OCI-LY1 (cell line): ENCODE data around the gene INPP5J.

Experiments used
- EZH2 ChIP-seq: fragments of 200-600 bp; sonication (generic), shearing (Covaris generic); IDR thresholded peaks from 2 replicates; pipeline ENCODE4 v1.8.0; 2017; ENCODE audit warnings: borderline replicate concordance, mixed run types, mild to moderate bottlenecking, antibody characterized with exemption, low read length, moderate library complexity, mixed read lengths
- TF ChIP-seq, protein P1 (sequence below): fragments of 200-600 bp; sonication (generic), shearing (Covaris generic); IDR thresholded peaks from 2 replicates; pipeline ENCODE4 v1.5.1; 2017; ENCODE audit warnings: mild to moderate bottlenecking, antibody characterized with exemption, low read length, moderate library complexity, mixed read lengths

DNA sequence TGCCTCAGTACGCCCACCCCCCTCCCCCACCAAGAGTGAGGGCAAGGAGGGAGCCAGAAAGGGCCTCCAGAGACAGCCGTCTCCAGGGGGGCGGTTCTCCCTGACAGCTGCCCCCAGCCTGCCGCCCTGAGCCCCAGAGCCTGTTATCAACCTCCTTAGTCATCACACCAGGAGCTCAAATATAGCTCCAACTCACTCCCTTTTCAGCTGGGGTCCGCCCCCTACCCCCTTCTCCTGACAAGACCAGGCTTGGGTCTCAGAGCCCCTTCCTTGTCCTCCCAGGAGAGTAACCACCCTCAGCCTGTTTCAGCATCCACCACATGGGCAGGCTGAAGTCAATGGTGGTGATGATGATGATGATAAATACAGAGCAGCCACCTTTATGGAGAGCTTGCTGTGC, 2.5 kb upstream of the INPP5J start:
- TF ChIP-seq, protein P1, sequence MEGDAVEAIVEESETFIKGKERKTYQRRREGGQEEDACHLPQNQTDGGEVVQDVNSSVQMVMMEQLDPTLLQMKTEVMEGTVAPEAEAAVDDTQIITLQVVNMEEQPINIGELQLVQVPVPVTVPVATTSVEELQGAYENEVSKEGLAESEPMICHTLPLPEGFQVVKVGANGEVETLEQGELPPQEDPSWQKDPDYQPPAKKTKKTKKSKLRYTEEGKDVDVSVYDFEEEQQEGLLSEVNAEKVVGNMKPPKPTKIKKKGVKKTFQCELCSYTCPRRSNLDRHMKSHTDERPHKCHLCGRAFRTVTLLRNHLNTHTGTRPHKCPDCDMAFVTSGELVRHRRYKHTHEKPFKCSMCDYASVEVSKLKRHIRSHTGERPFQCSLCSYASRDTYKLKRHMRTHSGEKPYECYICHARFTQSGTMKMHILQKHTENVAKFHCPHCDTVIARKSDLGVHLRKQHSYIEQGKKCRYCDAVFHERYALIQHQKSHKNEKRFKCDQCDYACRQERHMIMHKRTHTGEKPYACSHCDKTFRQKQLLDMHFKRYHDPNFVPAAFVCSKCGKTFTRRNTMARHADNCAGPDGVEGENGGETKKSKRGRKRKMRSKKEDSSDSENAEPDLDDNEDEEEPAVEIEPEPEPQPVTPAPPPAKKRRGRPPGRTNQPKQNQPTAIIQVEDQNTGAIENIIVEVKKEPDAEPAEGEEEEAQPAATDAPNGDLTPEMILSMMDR = no peak
- no peak for TF ChIP-seq EZH2
